HG02610 (cell line): ENCODE data around the gene ERICH3.

ENCODE experiments used
- ATAC-seq: cut with Tn5 transposase; IDR thresholded peaks from one replicate; pipeline ENCODE4 v1.9.1; 2021; ENCODE audit warnings: mild to moderate bottlenecking, moderate library complexity; ENCODE audit not compliant: unreplicated experiment

Gene ERICH3

GRCh38 chr1:74591949-74592348 is 81.6 kb downstream of the ERICH3 start:
- no peak for ATAC-seq

GRCh38 chr1:74590288-74590687 is 83.3 kb downstream of the ERICH3 start:
- no peak for ATAC-seq

- ATAC-seq = no peak
Observed at GRCh38 chr1:74587888-74588287, 85.7 kb downstream of the ERICH3 start.

DNA sequence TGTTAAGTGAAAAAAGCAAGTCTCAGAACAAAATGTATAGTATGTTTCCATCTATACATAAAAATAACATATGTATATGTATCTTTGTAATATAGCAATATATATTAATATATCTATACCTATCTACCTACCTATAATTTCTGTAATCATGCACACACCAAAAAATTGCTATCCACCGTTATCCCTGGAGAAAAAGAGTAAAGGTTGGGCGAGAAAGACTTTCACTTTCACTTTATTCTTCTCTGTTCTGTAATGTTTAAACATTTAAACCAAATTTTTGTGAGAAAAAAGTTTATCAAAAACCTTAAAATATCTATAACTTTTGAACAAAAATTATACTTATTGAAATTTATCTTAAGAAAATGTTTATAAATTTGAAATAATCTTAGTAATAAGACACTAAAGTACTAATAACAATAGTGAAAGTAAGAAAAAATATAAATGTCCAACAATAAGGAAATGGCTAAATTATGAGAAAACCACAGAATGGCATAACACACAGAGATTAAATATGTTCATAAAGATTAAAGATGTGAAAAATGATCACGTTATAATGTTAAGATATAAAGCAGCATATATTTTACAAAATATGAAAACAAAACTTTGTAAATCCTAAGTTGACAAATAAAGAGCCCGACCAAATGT is 87.2 kb downstream of the ERICH3 start:
- ATAC-seq = no peak

DNA sequence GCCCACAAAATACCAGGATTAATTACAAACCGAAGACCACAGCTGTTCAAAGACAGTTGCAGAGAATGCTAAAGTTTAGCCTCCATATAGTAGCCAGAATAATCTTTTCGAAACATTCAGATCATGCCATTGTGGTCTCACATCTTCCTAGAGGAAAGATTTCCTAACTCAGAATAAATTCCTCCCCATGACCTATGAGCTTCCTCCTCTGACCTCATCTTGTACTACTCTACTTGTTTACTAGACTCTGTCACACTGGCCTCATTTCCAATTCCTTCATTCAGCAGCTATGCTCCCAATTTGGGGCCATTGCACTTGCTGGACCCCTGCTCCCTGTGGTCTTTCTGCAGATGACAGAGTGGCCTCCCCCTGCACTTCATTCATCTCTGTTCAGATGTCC is 89.4 kb downstream of the ERICH3 start:
- no peak for ATAC-seq

DNA sequence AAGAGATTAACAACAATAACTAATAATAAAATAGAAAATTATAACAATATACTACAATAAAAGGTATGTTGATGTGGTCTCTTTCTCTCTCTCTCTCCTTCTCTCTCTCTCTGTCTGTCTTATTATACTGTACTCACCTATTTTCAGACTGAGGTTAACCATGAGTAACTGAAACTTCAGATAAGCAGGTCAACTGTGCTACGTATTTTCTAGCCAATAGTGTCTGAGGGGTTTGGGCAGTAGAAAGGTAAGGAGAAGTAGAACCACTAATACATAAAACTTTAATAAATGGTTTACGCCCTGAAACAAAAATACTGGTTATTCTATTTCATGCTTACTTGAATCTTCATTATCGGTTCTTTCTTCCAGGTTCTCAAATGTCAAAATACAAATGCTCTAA is 90.2 kb downstream of the ERICH3 start:
- ATAC-seq = no peak

DNA sequence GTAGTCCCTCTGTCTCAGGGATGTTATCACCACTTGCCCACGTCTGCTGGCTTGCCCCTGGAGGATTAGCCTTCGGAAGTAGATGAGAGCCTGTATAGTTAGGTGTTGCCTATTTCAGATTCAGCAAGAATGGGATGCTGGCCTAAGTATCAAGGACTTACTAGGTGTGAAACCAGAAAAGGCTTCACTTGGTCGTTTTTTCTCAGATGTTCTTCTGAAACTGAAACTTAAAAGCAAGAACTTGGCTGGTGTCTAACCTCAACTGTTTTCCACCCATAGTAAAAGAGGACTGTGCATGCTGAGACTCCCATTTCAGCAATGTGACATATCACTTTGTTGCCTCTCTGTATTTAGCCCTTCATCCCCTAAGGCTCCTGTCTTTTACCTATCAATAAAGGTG is 94.2 kb downstream of the ERICH3 start:
- peak; percentile 99 for ATAC-seq

DNA sequence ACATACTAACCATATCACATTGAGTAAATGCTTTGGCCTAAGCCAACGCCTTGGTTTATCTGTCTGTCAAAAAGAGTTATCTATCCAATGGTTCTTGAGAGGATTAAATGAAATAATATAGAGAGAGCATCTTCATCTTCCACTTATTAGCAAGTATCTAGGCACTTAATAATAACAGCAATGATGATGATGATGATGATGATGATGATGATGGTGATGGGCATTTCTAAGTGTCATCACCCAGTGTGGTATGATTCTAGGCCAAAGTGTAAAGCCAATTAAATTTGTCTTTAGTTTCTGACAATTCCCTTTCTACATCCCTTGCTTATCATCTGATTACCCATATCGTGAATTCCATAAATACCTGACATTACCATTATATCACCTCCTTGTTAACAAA is 95.5 kb downstream of the ERICH3 start:
- no peak for ATAC-seq

GRCh38 chr1:74571891-74572290 is 101.7 kb downstream of the ERICH3 start:
- no peak for ATAC-seq

GRCh38 chr1:74571493-74571800 is 102.1 kb downstream of the ERICH3 start:
- no peak for ATAC-seq

DNA sequence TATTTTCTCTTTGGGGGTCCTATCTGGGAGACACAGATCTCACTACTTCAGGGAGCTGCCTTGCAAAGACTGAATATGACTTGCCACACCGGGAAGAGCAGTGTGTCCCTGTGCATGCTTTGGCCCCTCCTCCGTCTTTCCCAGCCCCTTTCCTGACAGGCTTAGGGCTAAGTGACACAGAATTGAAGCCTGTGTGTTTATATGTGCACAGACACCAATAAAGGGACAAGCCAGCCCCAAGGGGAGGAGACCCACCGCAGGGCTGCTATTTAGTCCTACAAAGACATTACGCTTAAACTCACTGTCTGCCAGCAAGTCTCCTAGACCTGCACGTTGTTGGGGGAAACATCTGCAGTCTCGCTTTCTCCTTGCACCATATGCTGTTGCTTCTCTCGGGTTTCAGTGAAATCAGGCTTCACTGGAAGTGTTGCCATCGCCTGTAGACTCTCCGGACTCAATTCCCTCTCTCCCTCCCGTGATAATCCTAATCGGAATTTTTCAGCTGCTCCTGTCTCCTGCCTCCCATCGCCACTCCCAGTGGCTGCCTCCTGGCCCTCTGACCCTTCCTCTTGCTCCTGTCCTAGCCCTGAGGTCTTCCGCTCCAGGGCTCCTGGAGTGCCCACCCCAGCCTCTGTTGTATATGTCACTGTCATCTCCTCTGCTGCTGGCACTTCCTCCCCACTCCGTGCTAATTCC is 102.6 kb downstream of the ERICH3 start:
- no peak for ATAC-seq

DNA sequence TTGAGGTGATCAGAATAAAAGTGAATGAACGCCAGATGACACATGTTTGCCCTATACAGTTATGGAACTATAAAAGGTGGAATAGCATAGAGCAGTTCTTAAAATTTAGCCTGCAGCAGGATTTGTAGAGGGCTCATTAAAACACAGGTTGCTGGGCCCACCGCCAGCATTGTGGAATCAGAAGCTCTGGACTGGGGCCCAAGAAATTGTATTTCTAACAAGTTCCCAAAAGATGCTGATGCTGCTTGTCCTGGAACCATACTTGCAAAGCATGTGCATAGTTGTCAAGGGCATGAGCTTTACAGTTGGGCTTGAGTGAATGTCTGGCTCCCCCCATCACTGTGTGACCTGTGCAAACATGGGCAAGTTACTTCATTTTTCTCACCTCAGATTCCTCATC is 123.7 kb downstream of the ERICH3 start:
- no peak for ATAC-seq

GRCh38 chr1:74548961-74549750 is 124.4 kb downstream of the ERICH3 start:
- no peak for ATAC-seq

DNA sequence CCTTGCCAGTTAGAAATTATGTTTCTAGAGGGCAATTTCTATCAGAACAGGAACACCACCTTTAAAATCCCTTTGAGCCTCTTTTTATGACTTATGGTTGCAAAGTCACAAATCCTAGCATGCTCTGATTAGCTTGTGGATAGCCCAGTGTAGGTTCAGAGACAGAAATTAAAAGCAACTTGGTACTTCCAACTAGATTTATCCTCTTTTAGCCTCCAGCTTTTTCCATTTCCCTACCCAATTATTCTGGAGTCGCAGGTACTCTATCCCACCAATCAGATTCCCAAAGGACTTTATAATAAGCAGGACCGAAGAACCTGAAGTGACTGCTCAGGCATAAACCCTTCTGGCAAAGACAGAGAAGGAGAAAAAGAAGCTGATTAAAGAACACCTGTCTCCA is 127.8 kb downstream of the ERICH3 start:
- ATAC-seq = no peak

DNA sequence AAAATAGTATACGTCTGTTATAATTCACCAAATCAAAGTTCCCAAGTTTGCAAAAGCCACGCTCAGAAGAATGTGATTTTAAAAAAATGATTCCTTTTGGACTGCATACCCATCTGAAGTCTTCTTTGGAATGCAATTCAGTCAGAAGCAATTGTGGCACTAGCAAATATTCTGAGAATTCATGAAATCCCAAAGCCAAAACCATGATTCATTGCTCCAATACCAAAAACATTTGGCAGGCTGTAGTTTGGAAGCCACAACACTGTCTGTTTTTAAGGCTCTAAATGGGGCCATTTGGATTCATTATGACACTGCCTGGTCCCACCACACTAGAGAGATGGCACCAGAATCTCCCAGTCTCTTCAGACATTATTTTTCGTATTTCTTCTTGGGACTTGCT is 139.4 kb downstream of the ERICH3 start:
- ATAC-seq = no peak

GRCh38 chr1:74531796-74532195 is 141.8 kb downstream of the ERICH3 start:
- no peak for ATAC-seq

GRCh38 chr1:74530892-74531291 is 142.7 kb downstream of the ERICH3 start:
- ATAC-seq = no peak

DNA sequence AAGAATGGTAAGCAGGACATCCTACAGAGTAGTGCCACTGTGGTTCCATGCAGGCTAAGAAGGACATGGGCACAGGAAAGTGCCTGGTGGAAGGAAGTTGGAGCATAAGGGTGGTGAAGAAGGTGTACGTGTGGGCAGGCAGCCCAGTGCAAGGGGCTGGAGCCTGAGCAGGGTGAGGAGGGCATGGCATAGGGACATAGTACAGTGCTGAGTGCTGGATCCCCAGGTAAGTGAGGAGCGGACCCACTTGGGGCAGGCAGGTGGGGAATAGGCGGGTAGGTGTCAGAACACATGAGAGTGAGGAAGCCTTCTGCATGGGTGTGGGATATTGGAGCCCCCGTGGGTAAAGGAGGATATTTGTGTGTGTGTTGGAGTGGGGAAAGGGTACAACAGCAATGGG is 145.5 kb downstream of the ERICH3 start:
- ATAC-seq = no peak

DNA sequence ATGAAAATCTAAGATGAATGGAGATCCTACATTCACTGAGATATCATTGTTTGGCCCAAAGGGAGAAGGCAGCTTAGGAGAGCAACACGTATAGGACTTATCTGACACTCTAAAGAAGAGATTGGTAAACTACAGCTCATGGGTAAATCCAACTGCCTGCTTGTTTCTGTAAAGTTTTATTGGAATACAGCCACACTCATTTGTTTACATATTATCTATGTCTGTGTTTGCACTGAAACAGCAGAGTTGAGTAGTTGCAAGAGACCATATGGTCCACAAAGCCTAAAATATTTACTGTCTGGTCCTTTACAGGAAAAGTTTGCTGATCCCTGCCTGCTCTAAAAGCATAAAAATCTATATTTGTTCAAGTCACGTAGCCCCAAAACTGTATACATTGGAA is 146.9 kb downstream of the ERICH3 start:
- ATAC-seq = no peak

GRCh38 chr1:74523873-74524480 is 149.6 kb downstream of the ERICH3 start:
- ATAC-seq = no peak

- ATAC-seq = no peak
Observed at GRCh38 chr1:74522148-74522547, 151.4 kb downstream of the ERICH3 start.
